CD14-positive monocyte (primary cell): ENCODE measurements around the gene VSX2. TPM values are rescaled to one million over a fixed set of nuclear protein-coding genes. Genes with fewer than 3 reads are reported as not detected.

Experiments used
- DNase-seq, 3 donors: peaks; one replicate each; pipeline ENCODE4 v3.0.0-alpha.2; 2011 to 2022
- H2AFZ ChIP-seq: 2 replicates; pipeline ENCODE4 v1.6.0; 2012; ENCODE audit warnings: mild to moderate bottlenecking, low read depth, low read length, inconsistent platforms; ENCODE audit not compliant: insufficient read depth, poor library complexity, severe bottlenecking
- H3K27ac ChIP-seq, 2 donors: 1 replicate in 1 of 2; 2 replicates in 1 of 2; pipeline ENCODE4 v1.5.1; 2012 to 2013; ENCODE audit warnings: low read length in 2 of 2, control low read depth in 1 of 2, inconsistent platforms in 1 of 2, low read depth in 1 of 2, mild to moderate bottlenecking in 1 of 2
- H3K27me3 ChIP-seq, 2 donors: one replicate each; pipeline versions ENCODE4 v1.6.0 to v1.6.1; 2011 to 2013; ENCODE audit warnings: low read length in 2 of 2; ENCODE audit not compliant: control insufficient read depth in 2 of 2, insufficient read depth in 2 of 2
- H3K36me3 ChIP-seq, 2 donors: replicated peaks in 1 of 2; 1 replicate in 1 of 2; 2 replicates in 1 of 2; pipeline versions ENCODE4 v1.5.1 to v1.6.1; 2012 to 2013; ENCODE audit warnings: low read length in 2 of 2, control low read depth in 1 of 2, inconsistent platforms in 1 of 2, mild to moderate bottlenecking in 1 of 2; ENCODE audit not compliant: insufficient read depth in 2 of 2, control insufficient read depth in 1 of 2
- H3K4me1 ChIP-seq, 2 donors: 1 replicate in 1 of 2; 2 replicates in 1 of 2; pipeline versions ENCODE4 v1.5.1 to v1.6.1; 2012 to 2013; ENCODE audit warnings: low read length in 2 of 2, control low read depth in 1 of 2, inconsistent platforms in 1 of 2, mild to moderate bottlenecking in 1 of 2, moderate library complexity in 1 of 2; ENCODE audit not compliant: insufficient read depth in 2 of 2, control insufficient read depth in 1 of 2
- H3K4me2 ChIP-seq: replicated peaks from 2 replicates; pipeline ENCODE3; 2012; ENCODE audit warnings: low read length, moderate library complexity, mild to moderate bottlenecking; ENCODE audit not compliant: poor library complexity, severe bottlenecking; ENCODE audit errors: extremely low read depth
- H3K4me3 ChIP-seq, 3 experiments: fragments of 200-600 bp in 1 of 3; sonication (generic) in 1 of 3; replicated peaks in 1 of 3; 1 replicate in 2 of 3; 2 replicates in 1 of 3; pipeline ENCODE4 v1.5.1; 2011 to 2013; ENCODE audit warnings: low read length in 3 of 3, mild to moderate bottlenecking in 3 of 3, control low read depth in 2 of 3, low read depth in 2 of 3, inconsistent platforms in 1 of 3, moderate library complexity in 1 of 3
- H3K79me2 ChIP-seq: 2 replicates; pipeline ENCODE4 v1.6.0; 2012; ENCODE audit warnings: mild to moderate bottlenecking, control low read depth, inconsistent platforms, low read length, moderate library complexity; ENCODE audit not compliant: insufficient read depth
- H3K9ac ChIP-seq: 2 replicates; pipeline ENCODE4 v1.6.0; 2017; ENCODE audit warnings: low read length, mild to moderate bottlenecking; ENCODE audit not compliant: insufficient read depth, poor library complexity, severe bottlenecking
- H3K9me3 ChIP-seq, 2 donors: replicated peaks in 1 of 2; 1 replicate in 1 of 2; 2 replicates in 1 of 2; pipeline versions ENCODE4 v1.5.1 to v1.6.1; 2012 to 2013; ENCODE audit warnings: low read length in 2 of 2, control low read depth in 1 of 2; ENCODE audit not compliant: control insufficient read depth in 1 of 2, insufficient read depth in 1 of 2
- H4K20me1 ChIP-seq: 2 replicates; pipeline ENCODE4 v1.6.0; 2012; ENCODE audit warnings: mild to moderate bottlenecking, low read length, control low read depth, moderate library complexity; ENCODE audit not compliant: insufficient read depth
- H3K27ac Mint-ChIP-seq, 7 donors: one replicate each; pipeline ENCODE4 v1.8.0; 2020; ENCODE audit warnings: mild to moderate bottlenecking in 7 of 7, mixed read lengths in 7 of 7, moderate library complexity in 6 of 7, inconsistent platforms in 2 of 7
- H3K27me3 Mint-ChIP-seq, 3 donors: one replicate each; pipeline ENCODE4 v1.8.0; 2021 to 2022; ENCODE audit warnings: low read depth in 3 of 3, mild to moderate bottlenecking in 3 of 3, mixed read lengths in 3 of 3, moderate library complexity in 3 of 3, inconsistent platforms in 1 of 3
- H3K36me3 Mint-ChIP-seq, 2 donors: one replicate each; pipeline ENCODE4 v1.8.0; 2020; ENCODE audit warnings: mixed read lengths in 2 of 2, inconsistent platforms in 1 of 2, mild to moderate bottlenecking in 1 of 2
- H3K4me1 Mint-ChIP-seq: one replicate; pipeline ENCODE4 v1.8.0; 2020; ENCODE audit warnings: mild to moderate bottlenecking, mixed read lengths
- H3K4me3 Mint-ChIP-seq, 2 donors: one replicate each; pipeline ENCODE4 v1.8.0; 2020; ENCODE audit warnings: mild to moderate bottlenecking in 2 of 2, mixed read lengths in 2 of 2, moderate library complexity in 1 of 2
- H3K9me3 Mint-ChIP-seq, 7 donors: one replicate each; pipeline ENCODE4 v1.8.0; 2020 to 2022; ENCODE audit warnings: mixed read lengths in 7 of 7, mild to moderate bottlenecking in 6 of 7, moderate library complexity in 6 of 7, inconsistent platforms in 2 of 7
- CTCF ChIP-seq: fragments of 200-600 bp; IDR thresholded peaks from one replicate; pipeline ENCODE4 v1.8.0; 2022; ENCODE audit warnings: antibody characterized with exemption, mild to moderate bottlenecking
- WGBS: methylation state at CpG from one replicate; pipeline ENCODE4 v1.1.5; 2013; ENCODE audit warnings: missing lambda C conversion rate; ENCODE audit not compliant: insufficient coverage; 5-methylcytosine and 5-hydroxymethylcytosine counted together
- intact Hi-C, 2 donors: fragments of 100-400 bp; cut with micrococcal nuclease; formaldehyde crosslinking; loops; one replicate each; pipeline versions ENCODE4 v1.15.0 to v1.15.1; 2023
- polyA plus RNA-seq, 3 donors: library from polyadenylated mRNA; depleted of rRNA in 1 of 3; unstranded in 2 of 3; stranded (reverse) in 1 of 3; fragments of 300-500 nt in 2 of 3; fragments of >200 nt in 1 of 3; fragmentation: Illumina TruSeq in 2 of 3; gene quantifications; 1 replicate in 2 of 3; 2 replicates in 1 of 3; pipeline ENCODE4 v1.2.3, GENCODE V29; 2012 to 2021

Gene VSX2
- polyA plus RNA-seq, 3 donors, result not detected

GRCh38 chr14:74301594-74302151, 62.4 kb downstream of the VSX2 start:
- H2AFZ ChIP-seq, result peak overlapping the region; percentile 94
- no peaks in the 10 kb centered on the region for H4K20me1 ChIP-seq
- H3K27me3 ChIP-seq, result no peaks in the 10 kb centered on the region
- peak overlapping the region; percentile 95 to 96 for H3K4me3 Mint-ChIP-seq
- no peaks in the 10 kb centered on the region for H3K9me3 Mint-ChIP-seq
- peaks cover 21 to 28% of the 10 kb centered on the region in 2 donors for H3K36me3 ChIP-seq
- TF ChIP-seq CTCF, result no peak
- H3K27me3 Mint-ChIP-seq, result peaks cover 0 to 4% (median 2%) of the 10 kb centered on the region in 3 donors
- no CpG with 5 or more reads among the region's 22 CpGs for WGBS
- intact Hi-C loops, result no loop called here
- H3K4me1 ChIP-seq, result peaks cover 12 to 14% of the 10 kb centered on the region in 2 donors
- H3K36me3 Mint-ChIP-seq, result peaks cover 25 to 33% of the 10 kb centered on the region in 2 donors
- no peak overlapping the region for H3K9ac ChIP-seq
- H3K79me2 ChIP-seq, result peaks cover 41% of the 10 kb centered on the region
- H3K9me3 ChIP-seq, result no peaks in the 10 kb centered on the region
- peak overlapping the region in 5 of 7 donors; percentile 28 to 89 (median 68) for H3K27ac Mint-ChIP-seq
- H3K4me3 ChIP-seq, result peak overlapping the region; percentile 82 to 94 (median 85)
- H3K27ac ChIP-seq, result peak overlapping the region in 1 of 2 donors; percentile 78
- peaks cover 32% of the 10 kb centered on the region for H3K4me1 Mint-ChIP-seq
- DNase-seq, result no peak
- H3K4me2 ChIP-seq, result peak overlapping the region; percentile 95

GRCh38 chr14:74302152-74302628, 62.9 kb downstream of the VSX2 start:
- TF ChIP-seq CTCF, result peak; percentile 34
- peak overlapping the region; percentile 82 to 94 (median 85) for H3K4me3 ChIP-seq
- peaks cover 23 to 29% of the 10 kb centered on the region in 2 donors for H3K36me3 Mint-ChIP-seq
- peaks cover 0 to 4% (median 2%) of the 10 kb centered on the region in 3 donors for H3K27me3 Mint-ChIP-seq
- DNase-seq, result peak in 2 of 3 donors; percentile 25 to 28
- peaks cover 32% of the 10 kb centered on the region for H3K4me1 Mint-ChIP-seq
- peak overlapping the region; percentile 81 to 91 (median 89) for H3K27ac Mint-ChIP-seq
- 0% methylated on average over 2 of the region's 6 CpGs for WGBS
- H3K9me3 ChIP-seq, result no peaks in the 10 kb centered on the region
- peaks cover 16 to 23% of the 10 kb centered on the region in 2 donors for H3K36me3 ChIP-seq
- peaks cover 12 to 14% of the 10 kb centered on the region in 2 donors for H3K4me1 ChIP-seq
- intact Hi-C loops, result no loop called here
- peak overlapping the region; percentile 95 to 96 for H3K4me3 Mint-ChIP-seq
- H3K27ac ChIP-seq, result peak overlapping the region; percentile 62 to 78
- peaks cover 41% of the 10 kb centered on the region for H3K79me2 ChIP-seq
- no peaks in the 10 kb centered on the region for H4K20me1 ChIP-seq
- H2AFZ ChIP-seq, result peak overlapping the region; percentile 94
- H3K27me3 ChIP-seq, result no peaks in the 10 kb centered on the region
- H3K4me2 ChIP-seq, result peak overlapping the region; percentile 95
- peak overlapping the region; percentile 82 for H3K9ac ChIP-seq
- H3K9me3 Mint-ChIP-seq, result no peaks in the 10 kb centered on the region
